B cell (primary cell): ENCODE measurements around the gene IL19. TPM values are rescaled to one million over a fixed set of nuclear protein-coding genes. Genes with fewer than 3 reads are reported as not detected.

Experiments
- ATAC-seq: fragments of 200-7000 bp; cut with Tn5 transposase; one replicate; pipeline ENCODE4 v1.10.0; 2021; ENCODE audit warnings: low read depth, mild to moderate bottlenecking, moderate number of reproducible peaks, moderate library complexity
- CTCF ChIA-PET: fragments of 350-600 bp; sonication (Branson Sonifier 250); formaldehyde crosslinking; loops from one replicate; lab custom pipeline; 2021; ENCODE audit warnings: antibody characterized with exemption, inconsistent platforms; lab: Charles Lee
- POLR2A ChIA-PET: fragments of 350-600 bp; sonication (Branson Sonifier 250); formaldehyde crosslinking; loops from one replicate; lab custom pipeline; 2021; ENCODE audit warnings: antibody characterized with exemption; lab: Charles Lee
- DNase-seq: peaks from one replicate; pipeline ENCODE4 v3.0.0; 2013
- H2AFZ ChIP-seq: 2 replicates; pipeline ENCODE4 v1.6.1; 2012; ENCODE audit warnings: mild to moderate bottlenecking, low read depth, low read length; ENCODE audit not compliant: insufficient read depth, poor library complexity, severe bottlenecking
- H3K27ac ChIP-seq, 2 donors: 1 replicate in 1 of 2; 2 replicates in 1 of 2; pipeline ENCODE4 v1.5.1; 2012 to 2013; ENCODE audit warnings: low read length in 2 of 2, mild to moderate bottlenecking in 2 of 2, moderate library complexity in 1 of 2
- H3K27me3 ChIP-seq, 4 experiments: fragments of 200-600 bp in 1 of 4; sonication (generic) in 1 of 4; replicated peaks in 1 of 4; 1 replicate in 2 of 4; 2 replicates in 2 of 4; pipeline versions ENCODE4 v1.6.1 to v1.7.0; 2013 to 2016; ENCODE audit warnings: low read length in 3 of 4, mild to moderate bottlenecking in 2 of 4, mixed read lengths in 1 of 4, moderate library complexity in 1 of 4; ENCODE audit not compliant: insufficient read depth in 4 of 4, control insufficient read depth in 3 of 4; ENCODE audit errors: control extremely low read depth in 1 of 4
- H3K36me3 ChIP-seq, 2 experiments: replicated peaks in 1 of 2; 1 replicate in 1 of 2; 2 replicates in 1 of 2; pipeline versions ENCODE4 v1.6.1 to v1.7.1; 2013; ENCODE audit warnings: low read length in 1 of 2; ENCODE audit not compliant: insufficient read depth in 2 of 2, control insufficient read depth in 1 of 2; ENCODE audit errors: control extremely low read depth in 1 of 2, extremely low read depth in 1 of 2
- H3K4me1 ChIP-seq, 2 donors: fragments of 200-600 bp in 1 of 2; sonication (generic) in 1 of 2; 1 replicate in 1 of 2; 2 replicates in 1 of 2; pipeline versions ENCODE4 v1.5.1 to v1.6.1; 2013 to 2017; ENCODE audit warnings: low read length in 2 of 2; ENCODE audit not compliant: control insufficient read depth in 2 of 2, insufficient read depth in 2 of 2
- H3K4me2 ChIP-seq: replicated peaks from 2 replicates; pipeline ENCODE3; 2012; ENCODE audit warnings: mild to moderate bottlenecking, low read depth, low read length; ENCODE audit not compliant: poor library complexity, severe bottlenecking
- H3K4me3 ChIP-seq, 5 experiments: fragments of 200-600 bp in 1 of 5; sonication (generic) in 1 of 5; 1 replicate in 3 of 5; 2 replicates in 2 of 5; pipeline versions ENCODE4 v1.5.1 to v1.7.0; 2011 to 2016; ENCODE audit warnings: low read length in 4 of 5, mild to moderate bottlenecking in 4 of 5, low read depth in 2 of 5, control low read depth in 1 of 5, moderate library complexity in 1 of 5; ENCODE audit not compliant: insufficient read depth in 1 of 5; ENCODE audit errors: control extremely low read depth in 1 of 5, extremely low read depth in 1 of 5
- H3K79me2 ChIP-seq: fragments of 200-600 bp; sonication (generic); one replicate; pipeline ENCODE4 v1.6.0; 2016; ENCODE audit warnings: low read length; ENCODE audit not compliant: control insufficient read depth, insufficient read depth
- H3K9ac ChIP-seq: fragments of 200-600 bp; sonication (generic); 2 replicates; pipeline ENCODE4 v1.6.1; 2017; ENCODE audit warnings: mild to moderate bottlenecking, low read length, moderate library complexity
- H3K9me3 ChIP-seq, 3 donors: one replicate each; pipeline versions ENCODE4 v1.6.1 to v1.7.1; 2013; ENCODE audit warnings: low read length in 2 of 3; ENCODE audit not compliant: control insufficient read depth in 2 of 3, insufficient read depth in 1 of 3; ENCODE audit errors: control extremely low read depth in 1 of 3
- H4K20me1 ChIP-seq: 2 replicates; pipeline ENCODE4 v1.6.0; 2012; ENCODE audit warnings: mild to moderate bottlenecking, low read length; ENCODE audit not compliant: insufficient read depth, control insufficient read depth, poor library complexity, severe bottlenecking
- H3K27ac Mint-ChIP-seq: one replicate; pipeline ENCODE4 v1.8.0; 2021; ENCODE audit warnings: mixed read lengths
- H3K27me3 Mint-ChIP-seq: one replicate; pipeline ENCODE4 v1.8.0; 2021; ENCODE audit warnings: mixed read lengths
- H3K4me1 Mint-ChIP-seq: one replicate; pipeline ENCODE4 v1.8.0; 2021; ENCODE audit warnings: mixed read lengths
- H3K4me3 Mint-ChIP-seq: one replicate; pipeline ENCODE4 v1.8.0; 2021; ENCODE audit warnings: mixed read lengths
- H3K9me3 Mint-ChIP-seq: one replicate; pipeline ENCODE4 v1.8.0; 2022; ENCODE audit warnings: mixed read lengths; ENCODE audit not compliant: insufficient read depth
- EZH2 ChIP-seq: IDR thresholded peaks from 2 replicates; pipeline ENCODE4 v1.6.1; 2012; ENCODE audit warnings: borderline replicate concordance, low read depth, mild to moderate bottlenecking, moderate library complexity, low read length; ENCODE audit not compliant: insufficient read depth, poor library complexity, severe bottlenecking
- WGBS: methylation state at CpG from one replicate; pipeline ENCODE4 v1.1.5; 2013; ENCODE audit warnings: missing lambda C conversion rate; ENCODE audit not compliant: insufficient coverage; 5-methylcytosine and 5-hydroxymethylcytosine counted together
- intact Hi-C: fragments of 100-400 bp; cut with micrococcal nuclease; formaldehyde crosslinking; loops from one replicate; pipeline ENCODE4 v1.10.0; 2022
- polyA plus RNA-seq: library from polyadenylated mRNA; depleted of rRNA; stranded (reverse); fragments of >200 nt; gene quantifications from 2 replicates; pipeline ENCODE4 v1.2.3, GENCODE V29; 2012
- total RNA-seq, 2 donors: library from RNA; stranded (reverse); fragments of 120-200 nt in 1 of 2; gene quantifications; 1 replicate in 1 of 2; 2 replicates in 1 of 2; pipeline versions ENCODE4 v1.2.3 to v1.2.4, GENCODE V29; 2013 to 2022
- TF ChIP-seq, protein P1 (sequence below): fragments of 200-600 bp; IDR thresholded peaks from one replicate; pipeline ENCODE4 v1.8.0; 2022; ENCODE audit warnings: antibody characterized with exemption, mild to moderate bottlenecking

IL19 gene
- total and polyA plus RNA-seq, 2 donors (not counting 1 experiment from before 2014, with no cell fraction given), result 0.27 TPM; not detected in 1

- Histone ChIP-seq H3K27ac (no peak overlapping the region), H2AFZ (no peak overlapping the region), H3K27me3 (peaks cover 0 to 4% (median 0%) of the 10 kb centered on the region in 4 experiments), H3K36me3 (no peaks in the 10 kb centered on the region), H3K9ac (no peak overlapping the region), H3K4me2 (no peak overlapping the region), H3K4me3 (no peak overlapping the region), H3K79me2 (no peaks in the 10 kb centered on the region), H3K9me3 (no peaks in the 10 kb centered on the region), H4K20me1 (no peaks in the 10 kb centered on the region), H3K4me1 (no peaks in the 10 kb centered on the region)
- Mint-ChIP-seq H3K4me1 (peaks cover 7% of the 10 kb centered on the region), H3K4me3 (no peak overlapping the region), H3K27ac (no peak overlapping the region), H3K27me3 (peaks cover 22% of the 10 kb centered on the region), H3K9me3 (no peaks in the 10 kb centered on the region)
- WGBS, result 78% methylated on average over 1 of the region's 1 CpG
- CTCF ChIA-PET, result interaction anchor here (0.7 to 4.8 kb wide), 9 partner anchors 42 to 228 kb away, joined by 3 to 42 read pairs (median 3); partner anchors contain the start of gene DYRK3
- intact Hi-C loops, result no loop called here
- ATAC-seq, result no peak
- TF ChIP-seq, protein P1, sequence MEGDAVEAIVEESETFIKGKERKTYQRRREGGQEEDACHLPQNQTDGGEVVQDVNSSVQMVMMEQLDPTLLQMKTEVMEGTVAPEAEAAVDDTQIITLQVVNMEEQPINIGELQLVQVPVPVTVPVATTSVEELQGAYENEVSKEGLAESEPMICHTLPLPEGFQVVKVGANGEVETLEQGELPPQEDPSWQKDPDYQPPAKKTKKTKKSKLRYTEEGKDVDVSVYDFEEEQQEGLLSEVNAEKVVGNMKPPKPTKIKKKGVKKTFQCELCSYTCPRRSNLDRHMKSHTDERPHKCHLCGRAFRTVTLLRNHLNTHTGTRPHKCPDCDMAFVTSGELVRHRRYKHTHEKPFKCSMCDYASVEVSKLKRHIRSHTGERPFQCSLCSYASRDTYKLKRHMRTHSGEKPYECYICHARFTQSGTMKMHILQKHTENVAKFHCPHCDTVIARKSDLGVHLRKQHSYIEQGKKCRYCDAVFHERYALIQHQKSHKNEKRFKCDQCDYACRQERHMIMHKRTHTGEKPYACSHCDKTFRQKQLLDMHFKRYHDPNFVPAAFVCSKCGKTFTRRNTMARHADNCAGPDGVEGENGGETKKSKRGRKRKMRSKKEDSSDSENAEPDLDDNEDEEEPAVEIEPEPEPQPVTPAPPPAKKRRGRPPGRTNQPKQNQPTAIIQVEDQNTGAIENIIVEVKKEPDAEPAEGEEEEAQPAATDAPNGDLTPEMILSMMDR, result no peak
- no peak for DNase-seq
- POLR2A ChIA-PET, result interaction anchor here (0.6 kb wide), 1 partner anchor 61 kb away, joined by 3 read pairs; no protein-coding TSS in a partner anchor
These were observed 92.7 kb downstream of the IL19 start for GRCh38 chr1:206863266-206863665.

- Histone ChIP-seq H3K9ac (no peak within 1 kb of the TSS), H3K27ac (no peak within 1 kb of the TSS), H3K4me1 (no peaks in the 10 kb centered on the region), H3K4me3 (no peak within 1 kb of the TSS), H3K4me2 (no peak within 1 kb of the TSS), H2AFZ (no peak within 1 kb of the TSS), H4K20me1 (no peaks in the 10 kb centered on the region), H3K36me3 (no peaks in the 10 kb centered on the region), H3K27me3 (peaks cover 0 to 4% (median 0%) of the 10 kb centered on the region in 4 experiments), H3K9me3 (no peaks in the 10 kb centered on the region), H3K79me2 (no peaks in the 10 kb centered on the region)
- ChIA-PET CTCF (interaction anchor here (0.7 to 4.8 kb wide), 16 partner anchors 12 to 140 kb away, joined by 3 to 42 read pairs (median 5); no protein-coding TSS in a partner anchor), POLR2A (no interaction called here)
- H3K27me3 Mint-ChIP-seq, result peaks cover 16% of the 10 kb centered on the region
- peak; percentile 82 for DNase-seq
- intact Hi-C loops, result loop anchor here (1.0 kb wide), 3 partner anchors 47 to 117 kb away; no protein-coding TSS in a partner anchor
- no peaks in the 10 kb centered on the region for H3K9me3 Mint-ChIP-seq
- TF ChIP-seq EZH2, result no peak
- TF ChIP-seq, protein P1, result peak; percentile 97
- H3K27ac Mint-ChIP-seq, result peak within 1 kb of the TSS; percentile 43
- 49% methylated on average over 17 of the region's 19 CpGs for WGBS
- ATAC-seq, result peak; percentile 80
- H3K4me1 Mint-ChIP-seq, result peaks cover 7% of the 10 kb centered on the region
- H3K4me3 Mint-ChIP-seq, result no peak within 1 kb of the TSS
These were observed 94.5 kb downstream of the IL19 start, which contains the start of gene IL20 for GRCh38 chr1:206864939-206865671. IL20 (plus strand) TSS chr1:206865623; CDS start chr1:206865853, 230 bp downstream.
